ENCODE results near the gene NPFFR1.

GRCh38 chr10:70302292-70302691 lies 18.5 kb upstream of the NPFFR1 start:
- TF ChIP-seq ZSCAN30 (tag by site-specific recombination; IDR thresholded peaks at IDR 0.05) (no peak), CTCF (tag by site-specific recombination; IDR thresholded peaks at IDR 0.05) (no peak), RBAK (tag by site-specific recombination; IDR thresholded peaks at IDR 0.05) (no peak), ZNF777 (tag by site-specific recombination; IDR thresholded peaks at IDR 0.05; ENCODE audit: borderline replicate concordance) (no peak), PRDM2 (tag by site-specific recombination; IDR thresholded peaks at IDR 0.05; ENCODE audit: borderline replicate concordance) (no peak), ZNF239 (tag by site-specific recombination; IDR thresholded peaks at IDR 0.05) (no peak), ZNF354C (tag by site-specific recombination; IDR thresholded peaks at IDR 0.05; ENCODE audit: borderline replicate concordance, low read depth) (no peak), BCL11A (tag by site-specific recombination; IDR thresholded peaks at IDR 0.05; ENCODE audit: low read depth) (no peak), ZBTB20 (tag by site-specific recombination; IDR thresholded peaks at IDR 0.05) (no peak), ZNF133 (tag by site-specific recombination; IDR thresholded peaks at IDR 0.05) (no peak)
- TF ChIP-seq, protein P1, sequence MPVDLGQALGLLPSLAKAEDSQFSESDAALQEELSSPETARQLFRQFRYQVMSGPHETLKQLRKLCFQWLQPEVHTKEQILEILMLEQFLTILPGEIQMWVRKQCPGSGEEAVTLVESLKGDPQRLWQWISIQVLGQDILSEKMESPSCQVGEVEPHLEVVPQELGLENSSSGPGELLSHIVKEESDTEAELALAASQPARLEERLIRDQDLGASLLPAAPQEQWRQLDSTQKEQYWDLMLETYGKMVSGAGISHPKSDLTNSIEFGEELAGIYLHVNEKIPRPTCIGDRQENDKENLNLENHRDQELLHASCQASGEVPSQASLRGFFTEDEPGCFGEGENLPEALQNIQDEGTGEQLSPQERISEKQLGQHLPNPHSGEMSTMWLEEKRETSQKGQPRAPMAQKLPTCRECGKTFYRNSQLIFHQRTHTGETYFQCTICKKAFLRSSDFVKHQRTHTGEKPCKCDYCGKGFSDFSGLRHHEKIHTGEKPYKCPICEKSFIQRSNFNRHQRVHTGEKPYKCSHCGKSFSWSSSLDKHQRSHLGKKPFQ (tag by site-specific recombination; IDR thresholded peaks at IDR 0.05) = no peak
- TF ChIP-seq, protein P2, sequence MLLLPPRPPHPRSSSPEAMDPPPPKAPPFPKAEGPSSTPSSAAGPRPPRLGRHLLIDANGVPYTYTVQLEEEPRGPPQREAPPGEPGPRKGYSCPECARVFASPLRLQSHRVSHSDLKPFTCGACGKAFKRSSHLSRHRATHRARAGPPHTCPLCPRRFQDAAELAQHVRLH (tag by site-specific recombination; IDR thresholded peaks at IDR 0.05) = no peak
- TF ChIP-seq, protein P3, sequence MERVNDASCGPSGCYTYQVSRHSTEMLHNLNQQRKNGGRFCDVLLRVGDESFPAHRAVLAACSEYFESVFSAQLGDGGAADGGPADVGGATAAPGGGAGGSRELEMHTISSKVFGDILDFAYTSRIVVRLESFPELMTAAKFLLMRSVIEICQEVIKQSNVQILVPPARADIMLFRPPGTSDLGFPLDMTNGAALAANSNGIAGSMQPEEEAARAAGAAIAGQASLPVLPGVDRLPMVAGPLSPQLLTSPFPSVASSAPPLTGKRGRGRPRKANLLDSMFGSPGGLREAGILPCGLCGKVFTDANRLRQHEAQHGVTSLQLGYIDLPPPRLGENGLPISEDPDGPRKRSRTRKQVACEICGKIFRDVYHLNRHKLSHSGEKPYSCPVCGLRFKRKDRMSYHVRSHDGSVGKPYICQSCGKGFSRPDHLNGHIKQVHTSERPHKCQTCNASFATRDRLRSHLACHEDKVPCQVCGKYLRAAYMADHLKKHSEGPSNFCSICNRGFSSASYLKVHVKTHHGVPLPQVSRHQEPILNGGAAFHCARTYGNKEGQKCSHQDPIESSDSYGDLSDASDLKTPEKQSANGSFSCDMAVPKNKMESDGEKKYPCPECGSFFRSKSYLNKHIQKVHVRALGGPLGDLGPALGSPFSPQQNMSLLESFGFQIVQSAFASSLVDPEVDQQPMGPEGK (tag by site-specific recombination; IDR thresholded peaks at IDR 0.05) = no peak

Data from HEK293 (cell line).